Measurements from ENCODE around the gene MLH3.

DNA sequence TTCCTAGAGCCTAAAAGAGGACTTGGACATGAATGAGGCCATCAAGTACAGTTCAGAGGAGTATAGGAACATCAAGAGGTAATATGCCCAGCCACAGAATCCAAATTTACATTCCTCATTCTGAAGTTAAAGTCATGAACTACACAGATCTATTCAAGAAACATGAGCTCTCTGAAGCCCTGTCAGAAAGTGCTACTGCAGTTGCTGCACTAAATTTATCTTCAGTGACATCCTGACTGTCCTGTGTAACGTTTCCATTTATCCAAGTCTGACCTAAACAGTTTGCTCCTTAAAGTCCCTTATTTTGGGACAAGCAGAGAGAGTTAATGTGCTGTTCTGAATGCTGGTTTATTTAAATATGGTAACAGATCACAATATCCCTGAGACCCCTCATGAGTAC lies 47.4 kb upstream of the MLH3 start:
- TF ChIP-seq, protein P1, sequence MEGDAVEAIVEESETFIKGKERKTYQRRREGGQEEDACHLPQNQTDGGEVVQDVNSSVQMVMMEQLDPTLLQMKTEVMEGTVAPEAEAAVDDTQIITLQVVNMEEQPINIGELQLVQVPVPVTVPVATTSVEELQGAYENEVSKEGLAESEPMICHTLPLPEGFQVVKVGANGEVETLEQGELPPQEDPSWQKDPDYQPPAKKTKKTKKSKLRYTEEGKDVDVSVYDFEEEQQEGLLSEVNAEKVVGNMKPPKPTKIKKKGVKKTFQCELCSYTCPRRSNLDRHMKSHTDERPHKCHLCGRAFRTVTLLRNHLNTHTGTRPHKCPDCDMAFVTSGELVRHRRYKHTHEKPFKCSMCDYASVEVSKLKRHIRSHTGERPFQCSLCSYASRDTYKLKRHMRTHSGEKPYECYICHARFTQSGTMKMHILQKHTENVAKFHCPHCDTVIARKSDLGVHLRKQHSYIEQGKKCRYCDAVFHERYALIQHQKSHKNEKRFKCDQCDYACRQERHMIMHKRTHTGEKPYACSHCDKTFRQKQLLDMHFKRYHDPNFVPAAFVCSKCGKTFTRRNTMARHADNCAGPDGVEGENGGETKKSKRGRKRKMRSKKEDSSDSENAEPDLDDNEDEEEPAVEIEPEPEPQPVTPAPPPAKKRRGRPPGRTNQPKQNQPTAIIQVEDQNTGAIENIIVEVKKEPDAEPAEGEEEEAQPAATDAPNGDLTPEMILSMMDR (conservative IDR thresholded peaks at IDR 0.05; ENCODE audit: low read length): no peak
- no peak for TF ChIP-seq EZH2phosphoT487 (IDR thresholded peaks at IDR 0.05; ENCODE audit: borderline replicate concordance, low read depth, low read length)

All from OCI-LY7 (cell line).